ENCODE data around the gene ENPP7. TPM values are rescaled to one million over a fixed set of nuclear protein-coding genes. Genes with fewer than 3 reads are reported as not detected.

ENPP7 gene
- total RNA-seq, 4 donors from 2014 or later: not detected

- peaks cover 60 to 80% (median 63%) of the 10 kb centered on the region in 3 donors for H3K27me3 ChIP-seq
- no peak for ATAC-seq
Observed at GRCh38 chr17:79774561-79774975, 43.8 kb downstream of the ENPP7 start.

GRCh38 chr17:79775632-79776031 lies 44.9 kb downstream of the ENPP7 start:
- in situ Hi-C loops (cut with MboI; ENCODE audit: low sequenced_read_pairs in 4 of 4) (no loop called here), intact Hi-C loops (cut with DNase I; ENCODE audit: low total_unique reads) (no loop called here)
- no peak overlapping the region for H3K27ac ChIP-seq
- DNase-seq (no peak), ATAC-seq (no peak)
- H3K4me1 ChIP-seq: peaks cover 0 to 6% of the 10 kb centered on the region in 2 donors
- no peak overlapping the region for H3K4me3 ChIP-seq
- H3K27me3 ChIP-seq: peaks cover 69 to 87% (median 73%) of the 10 kb centered on the region in 3 donors
- no peaks in the 10 kb centered on the region for H3K9me3 ChIP-seq
- no peaks in the 10 kb centered on the region for H3K36me3 ChIP-seq
- TF ChIP-seq POLR2A (IDR thresholded peaks at IDR 0.05) (no peak), CTCF (IDR thresholded peaks at IDR 0.05 in 4 of 5, conservative IDR thresholded peaks at IDR 0.05 in 1 of 5) (no peak)

More at GRCh38 chr17:79774561-79774975, 43.8 kb downstream of the ENPP7 start:
- H3K4me3 ChIP-seq: no peak overlapping the region
- intact Hi-C loops (cut with DNase I; ENCODE audit: low total_unique reads): no loop called here
- no peaks in the 10 kb centered on the region for H3K9me3 ChIP-seq
- H3K27ac ChIP-seq: no peak overlapping the region
- in situ Hi-C loops (cut with MboI; ENCODE audit: low sequenced_read_pairs in 4 of 4): no loop called here
- peaks cover 0 to 6% of the 10 kb centered on the region in 2 donors for H3K4me1 ChIP-seq
- H3K36me3 ChIP-seq: no peaks in the 10 kb centered on the region
- no peak for DNase-seq
- TF ChIP-seq CTCF (IDR thresholded peaks at IDR 0.05 in 4 of 5, conservative IDR thresholded peaks at IDR 0.05 in 1 of 5) (no peak), POLR2A (IDR thresholded peaks at IDR 0.05) (no peak)

DNA sequence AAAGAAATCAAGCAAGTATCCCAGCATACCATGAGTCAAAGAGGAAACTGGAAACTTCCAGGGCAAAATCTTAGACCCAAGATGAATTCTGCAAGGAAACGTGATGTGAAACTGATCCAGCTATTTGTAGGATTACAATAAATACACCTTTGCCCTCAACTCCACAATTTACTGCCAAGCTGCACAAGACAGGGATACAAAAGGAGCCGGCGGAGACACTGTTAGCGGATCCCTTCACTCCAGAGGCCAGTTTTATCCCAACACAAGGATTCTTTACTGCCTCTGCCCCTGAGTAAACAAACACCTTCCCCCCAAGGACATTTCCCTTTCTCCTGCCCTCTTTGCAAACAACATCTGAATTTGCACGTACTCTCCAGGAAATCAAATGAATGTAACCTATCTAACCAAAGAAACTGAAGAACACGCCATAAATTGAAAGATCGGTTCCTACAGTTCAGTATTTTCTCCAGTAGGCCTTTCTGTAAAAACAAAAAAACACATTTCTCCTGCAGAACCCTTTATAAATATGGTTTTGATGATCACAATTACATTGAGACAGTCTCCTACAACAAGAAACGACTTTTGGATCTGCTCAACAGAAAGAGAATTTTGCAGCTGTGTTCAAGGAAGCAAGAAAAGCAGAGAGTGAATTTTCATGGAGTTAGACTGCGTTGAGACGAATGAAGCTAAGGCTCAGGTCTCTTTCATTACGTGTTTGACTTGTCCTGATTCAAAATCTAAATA lies 45.8 kb downstream of the ENPP7 start:
- in situ Hi-C loops (cut with MboI; ENCODE audit: low sequenced_read_pairs in 4 of 4) (no loop called here), intact Hi-C loops (cut with DNase I; ENCODE audit: low total_unique reads) (loop anchor here (1.0 kb wide), 1 partner anchor 21 kb away; the partner anchor contains the start of gene CBX8)
- Histone ChIP-seq H3K4me1 (peaks cover 0 to 6% of the 10 kb centered on the region in 2 donors), H3K4me3 (peak overlapping the region in 2 of 4 donors; percentile 61 to 63), H3K36me3 (no peaks in the 10 kb centered on the region), H3K9me3 (no peaks in the 10 kb centered on the region), H3K27me3 (peaks cover 74 to 92% (median 82%) of the 10 kb centered on the region in 3 donors), H3K27ac (peak overlapping the region in 3 of 4 donors; percentile 65 to 71 (median 69))
- DNase-seq (no peak), ATAC-seq (no peak)
- TF ChIP-seq CTCF (IDR thresholded peaks at IDR 0.05 in 4 of 5, conservative IDR thresholded peaks at IDR 0.05 in 1 of 5) (no peak), POLR2A (IDR thresholded peaks at IDR 0.05) (no peak)

DNA sequence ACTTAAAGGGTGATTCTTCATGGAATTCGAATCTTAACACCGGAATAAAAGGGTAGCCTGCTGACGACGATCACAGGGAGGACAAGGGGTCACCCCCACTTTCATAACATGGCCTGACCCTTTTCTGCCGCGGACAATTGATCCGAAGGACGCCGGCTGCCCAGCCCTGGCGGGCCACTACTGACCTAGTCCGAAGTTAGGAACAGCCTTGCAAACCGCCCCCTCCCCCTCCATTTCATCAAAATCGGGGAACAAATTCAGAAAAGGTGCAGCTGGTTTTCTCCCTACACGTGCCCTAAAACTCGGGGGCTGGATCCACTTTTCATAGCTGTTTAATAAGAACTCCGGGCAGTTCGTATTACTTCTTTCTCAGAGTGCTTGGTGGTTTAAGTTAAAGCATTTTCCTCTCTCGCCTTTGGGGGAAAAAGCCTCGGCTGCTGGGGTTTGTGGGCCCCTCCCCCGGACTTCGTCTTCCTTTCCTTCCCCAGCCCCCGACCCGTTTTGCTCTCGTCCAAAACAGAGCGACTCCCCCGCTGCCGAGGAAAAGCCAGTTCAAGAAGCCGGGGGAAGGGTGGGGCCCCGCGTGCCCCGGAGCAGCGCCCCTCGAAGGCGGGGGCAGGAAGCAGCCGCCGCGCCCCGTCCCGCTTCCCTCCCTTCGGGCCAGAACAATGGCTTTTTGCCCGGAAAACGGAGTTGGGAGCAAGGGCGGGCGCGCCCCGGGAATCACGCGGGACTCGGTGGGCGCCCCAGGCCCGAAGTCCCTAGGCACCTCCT lies 46.6 kb downstream of the ENPP7 start:
- H3K27ac ChIP-seq: peak overlapping the region in 3 of 4 donors; percentile 65 to 71 (median 69)
- in situ Hi-C loops (cut with MboI; ENCODE audit: low sequenced_read_pairs in 4 of 4): no loop called here
- intact Hi-C loops (cut with DNase I; ENCODE audit: low total_unique reads): loop anchor here (1.0 kb wide), 1 partner anchor 20 kb away; the partner anchor contains the start of gene CBX8
- H3K4me3 ChIP-seq: peak overlapping the region; percentile 30 to 63 (median 56)
- TF ChIP-seq POLR2A (IDR thresholded peaks at IDR 0.05): no peak
- TF ChIP-seq CTCF (IDR thresholded peaks at IDR 0.05 in 4 of 5, conservative IDR thresholded peaks at IDR 0.05 in 1 of 5): no peak
- peaks cover 0 to 6% of the 10 kb centered on the region in 2 donors for H3K4me1 ChIP-seq
- no peaks in the 10 kb centered on the region for H3K36me3 ChIP-seq
- H3K27me3 ChIP-seq: peaks cover 79 to 93% (median 87%) of the 10 kb centered on the region in 3 donors
- peak; percentile 53 to 58 for ATAC-seq
- H3K9me3 ChIP-seq: no peaks in the 10 kb centered on the region
- DNase-seq: no peak
